ENCODE data around the gene SNAP25.

SNAP25 gene

GRCh38 chr20:10270630-10271029 lies 52.0 kb downstream of the SNAP25 start:
- TF ChIP-seq EZH2 (optimal IDR thresholded peaks at IDR 0.05; ENCODE audit: low read depth, low read length) (no peak), EZH2phosphoT487 (IDR thresholded peaks at IDR 0.05; ENCODE audit: low read length) (no peak)
- TF ChIP-seq, protein P1, sequence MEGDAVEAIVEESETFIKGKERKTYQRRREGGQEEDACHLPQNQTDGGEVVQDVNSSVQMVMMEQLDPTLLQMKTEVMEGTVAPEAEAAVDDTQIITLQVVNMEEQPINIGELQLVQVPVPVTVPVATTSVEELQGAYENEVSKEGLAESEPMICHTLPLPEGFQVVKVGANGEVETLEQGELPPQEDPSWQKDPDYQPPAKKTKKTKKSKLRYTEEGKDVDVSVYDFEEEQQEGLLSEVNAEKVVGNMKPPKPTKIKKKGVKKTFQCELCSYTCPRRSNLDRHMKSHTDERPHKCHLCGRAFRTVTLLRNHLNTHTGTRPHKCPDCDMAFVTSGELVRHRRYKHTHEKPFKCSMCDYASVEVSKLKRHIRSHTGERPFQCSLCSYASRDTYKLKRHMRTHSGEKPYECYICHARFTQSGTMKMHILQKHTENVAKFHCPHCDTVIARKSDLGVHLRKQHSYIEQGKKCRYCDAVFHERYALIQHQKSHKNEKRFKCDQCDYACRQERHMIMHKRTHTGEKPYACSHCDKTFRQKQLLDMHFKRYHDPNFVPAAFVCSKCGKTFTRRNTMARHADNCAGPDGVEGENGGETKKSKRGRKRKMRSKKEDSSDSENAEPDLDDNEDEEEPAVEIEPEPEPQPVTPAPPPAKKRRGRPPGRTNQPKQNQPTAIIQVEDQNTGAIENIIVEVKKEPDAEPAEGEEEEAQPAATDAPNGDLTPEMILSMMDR (IDR thresholded peaks at IDR 0.05; ENCODE audit: low read length) = no peak
- no peaks in the 10 kb centered on the region for H3K36me3 ChIP-seq (replicated peaks; ENCODE audit: insufficient read depth, low read length)
- no peaks in the 10 kb centered on the region for H4K20me1 ChIP-seq (ENCODE audit: insufficient read depth, low read length)
- no peak overlapping the region for H3K4me2 ChIP-seq (ENCODE audit: low read depth, low read length)
- no peaks in the 10 kb centered on the region for H3K27me3 ChIP-seq (replicated peaks; ENCODE audit: insufficient read depth, low read length)
- DNase-seq = no peak
- no peaks in the 10 kb centered on the region for H3K9me2 ChIP-seq (replicated peaks; ENCODE audit: insufficient read depth, low read length)
- H3K4me3 ChIP-seq (ENCODE audit: low read length) = no peak overlapping the region
- H2AFZ ChIP-seq (ENCODE audit: low read length) = no peak overlapping the region
- H3F3A ChIP-seq (ENCODE audit: insufficient read depth, low read length) = no peaks in the 10 kb centered on the region
- H3K9me3 ChIP-seq (replicated peaks; ENCODE audit: insufficient read depth, low read length) = no peaks in the 10 kb centered on the region
- no peaks in the 10 kb centered on the region for H3K79me2 ChIP-seq (ENCODE audit: low read length)
- no peak overlapping the region for H3K9ac ChIP-seq (ENCODE audit: low read length)
- H3K4me1 ChIP-seq (ENCODE audit: low read length) = no peaks in the 10 kb centered on the region
- no peak overlapping the region for H3K27ac ChIP-seq (ENCODE audit: low read length)

DNA sequence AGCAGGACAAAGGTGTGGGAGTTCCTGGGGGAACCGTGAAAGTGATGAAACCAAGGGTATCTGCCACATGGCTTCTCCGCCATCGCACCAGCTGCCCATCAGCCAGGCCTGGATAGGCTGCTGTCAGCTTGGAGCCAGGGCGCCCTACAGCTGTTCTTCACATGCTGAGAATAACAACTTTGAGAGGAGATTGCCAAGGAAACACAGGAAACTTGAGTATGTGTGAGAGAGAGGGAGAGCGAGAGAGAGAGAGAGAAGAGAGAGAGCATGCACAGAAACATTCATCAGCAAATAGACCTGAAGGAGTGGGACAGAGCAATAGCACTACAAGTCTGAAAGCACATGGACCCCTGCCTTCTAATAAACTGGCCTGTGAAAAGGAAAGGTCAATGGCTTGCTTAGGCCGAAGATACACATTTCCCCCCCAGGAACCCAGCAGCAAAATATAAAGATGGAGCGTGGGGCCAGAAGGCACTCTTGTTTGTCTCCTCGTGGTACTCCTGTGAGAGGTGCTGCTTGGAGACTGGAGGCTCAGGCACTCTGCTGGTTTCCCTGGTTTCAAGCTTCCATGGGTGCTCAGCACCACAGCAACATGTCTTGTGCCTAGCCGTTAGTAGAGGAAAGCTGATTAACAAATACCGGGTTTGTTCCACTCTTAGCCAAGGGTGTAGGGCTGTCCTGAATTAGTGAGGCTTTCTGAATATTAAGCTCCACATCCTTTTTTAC lies 53.0 kb downstream of the SNAP25 start:
- Histone ChIP-seq H3K9ac (ENCODE audit: low read length) (no peak overlapping the region), H3K27me3 (replicated peaks; ENCODE audit: insufficient read depth, low read length) (no peaks in the 10 kb centered on the region), H3K79me2 (ENCODE audit: low read length) (no peaks in the 10 kb centered on the region), H3K27ac (ENCODE audit: low read length) (no peak overlapping the region), H3F3A (ENCODE audit: insufficient read depth, low read length) (no peaks in the 10 kb centered on the region), H3K4me2 (ENCODE audit: low read depth, low read length) (no peak overlapping the region), H3K4me1 (ENCODE audit: low read length) (no peaks in the 10 kb centered on the region), H3K9me2 (replicated peaks; ENCODE audit: insufficient read depth, low read length) (no peaks in the 10 kb centered on the region), H3K9me3 (replicated peaks; ENCODE audit: insufficient read depth, low read length) (no peaks in the 10 kb centered on the region), H2AFZ (ENCODE audit: low read length) (no peak overlapping the region), H3K36me3 (replicated peaks; ENCODE audit: insufficient read depth, low read length) (no peaks in the 10 kb centered on the region), H4K20me1 (ENCODE audit: insufficient read depth, low read length) (no peaks in the 10 kb centered on the region), H3K4me3 (ENCODE audit: low read length) (no peak overlapping the region)
- TF ChIP-seq, protein P1 (IDR thresholded peaks at IDR 0.05; ENCODE audit: low read length) = no peak
- TF ChIP-seq EZH2 (optimal IDR thresholded peaks at IDR 0.05; ENCODE audit: low read depth, low read length) = no peak
- no peak for TF ChIP-seq EZH2phosphoT487 (IDR thresholded peaks at IDR 0.05; ENCODE audit: low read length)
- DNase-seq = no peak

DNA sequence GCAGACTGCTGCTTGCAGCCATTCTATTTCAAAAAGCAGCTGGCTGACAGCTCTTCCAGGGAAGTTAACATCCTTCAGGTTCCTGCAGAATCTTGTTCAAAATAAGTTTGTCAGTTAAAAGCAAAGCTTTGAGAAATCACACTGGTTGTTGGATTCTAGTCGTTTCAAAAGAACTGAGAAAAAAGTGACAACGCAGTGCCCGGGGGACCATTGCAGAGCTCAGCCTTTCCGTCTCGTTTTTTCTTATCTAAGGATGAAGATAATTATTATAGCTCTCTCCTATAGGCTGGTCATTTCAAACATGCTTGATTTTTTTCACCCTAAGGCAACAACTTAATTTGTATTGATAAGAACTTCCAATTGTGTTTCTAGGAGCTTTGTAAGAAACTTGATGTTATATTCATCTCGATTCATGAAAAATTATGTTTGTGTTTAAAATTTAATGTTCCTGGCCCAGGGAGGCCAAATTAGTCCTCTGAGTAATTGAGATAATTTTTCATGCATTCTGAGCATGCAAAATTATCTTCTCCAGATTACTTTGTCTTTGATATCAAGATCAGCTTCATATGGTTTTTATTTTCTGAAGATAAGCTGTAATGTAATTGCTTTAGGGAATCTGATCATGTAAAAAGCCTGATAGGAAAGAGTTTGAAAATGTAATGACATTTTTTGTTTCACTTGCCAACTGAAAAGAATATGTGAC lies 58.4 kb downstream of the SNAP25 start:
- Histone ChIP-seq H3K79me2 (ENCODE audit: low read length) (no peaks in the 10 kb centered on the region), H3K27ac (ENCODE audit: low read length) (no peak overlapping the region), H2AFZ (ENCODE audit: low read length) (no peak overlapping the region), H3K4me3 (ENCODE audit: low read length) (no peak overlapping the region), H3K9me2 (replicated peaks; ENCODE audit: insufficient read depth, low read length) (no peaks in the 10 kb centered on the region), H3K27me3 (replicated peaks; ENCODE audit: insufficient read depth, low read length) (no peaks in the 10 kb centered on the region), H3K4me1 (ENCODE audit: low read length) (no peaks in the 10 kb centered on the region), H3F3A (ENCODE audit: insufficient read depth, low read length) (no peaks in the 10 kb centered on the region), H3K9me3 (replicated peaks; ENCODE audit: insufficient read depth, low read length) (no peaks in the 10 kb centered on the region), H3K9ac (ENCODE audit: low read length) (no peak overlapping the region), H3K36me3 (replicated peaks; ENCODE audit: insufficient read depth, low read length) (no peaks in the 10 kb centered on the region), H3K4me2 (ENCODE audit: low read depth, low read length) (no peak overlapping the region), H4K20me1 (ENCODE audit: insufficient read depth, low read length) (no peaks in the 10 kb centered on the region)
- no peak for DNase-seq
- no peak for TF ChIP-seq EZH2 (optimal IDR thresholded peaks at IDR 0.05; ENCODE audit: low read depth, low read length)
- TF ChIP-seq, protein P1 (IDR thresholded peaks at IDR 0.05; ENCODE audit: low read length) = no peak
- TF ChIP-seq EZH2phosphoT487 (IDR thresholded peaks at IDR 0.05; ENCODE audit: low read length) = no peak
